ENCODE measurements around the gene HLCS.

HLCS gene

GRCh38 chr21:36700971-36701755 lies 265.3 kb downstream of the HLCS start (continued):
- TF ChIP-seq ZNF768 (tag by site-specific recombination; IDR thresholded peaks at IDR 0.05), result no peak
- TF ChIP-seq, protein P1, sequence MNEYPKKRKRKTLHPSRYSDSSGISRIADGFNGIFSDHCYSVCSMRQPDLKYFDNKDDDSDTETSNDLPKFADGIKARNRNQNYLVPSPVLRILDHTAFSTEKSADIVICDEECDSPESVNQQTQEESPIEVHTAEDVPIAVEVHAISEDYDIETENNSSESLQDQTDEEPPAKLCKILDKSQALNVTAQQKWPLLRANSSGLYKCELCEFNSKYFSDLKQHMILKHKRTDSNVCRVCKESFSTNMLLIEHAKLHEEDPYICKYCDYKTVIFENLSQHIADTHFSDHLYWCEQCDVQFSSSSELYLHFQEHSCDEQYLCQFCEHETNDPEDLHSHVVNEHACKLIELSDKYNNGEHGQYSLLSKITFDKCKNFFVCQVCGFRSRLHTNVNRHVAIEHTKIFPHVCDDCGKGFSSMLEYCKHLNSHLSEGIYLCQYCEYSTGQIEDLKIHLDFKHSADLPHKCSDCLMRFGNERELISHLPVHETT (tag by site-specific recombination; IDR thresholded peaks at IDR 0.05), result no peak
- TF ChIP-seq, protein P2, sequence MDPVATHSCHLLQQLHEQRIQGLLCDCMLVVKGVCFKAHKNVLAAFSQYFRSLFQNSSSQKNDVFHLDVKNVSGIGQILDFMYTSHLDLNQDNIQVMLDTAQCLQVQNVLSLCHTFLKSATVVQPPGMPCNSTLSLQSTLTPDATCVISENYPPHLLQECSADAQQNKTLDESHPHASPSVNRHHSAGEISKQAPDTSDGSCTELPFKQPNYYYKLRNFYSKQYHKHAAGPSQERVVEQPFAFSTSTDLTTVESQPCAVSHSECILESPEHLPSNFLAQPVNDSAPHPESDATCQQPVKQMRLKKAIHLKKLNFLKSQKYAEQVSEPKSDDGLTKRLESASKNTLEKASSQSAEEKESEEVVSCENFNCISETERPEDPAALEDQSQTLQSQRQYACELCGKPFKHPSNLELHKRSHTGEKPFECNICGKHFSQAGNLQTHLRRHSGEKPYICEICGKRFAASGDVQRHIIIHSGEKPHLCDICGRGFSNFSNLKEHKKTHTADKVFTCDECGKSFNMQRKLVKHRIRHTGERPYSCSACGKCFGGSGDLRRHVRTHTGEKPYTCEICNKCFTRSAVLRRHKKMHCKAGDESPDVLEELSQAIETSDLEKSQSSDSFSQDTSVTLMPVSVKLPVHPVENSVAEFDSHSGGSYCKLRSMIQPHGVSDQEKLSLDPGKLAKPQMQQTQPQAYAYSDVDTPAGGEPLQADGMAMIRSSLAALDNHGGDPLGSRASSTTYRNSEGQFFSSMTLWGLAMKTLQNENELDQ (tag by site-specific recombination; IDR thresholded peaks at IDR 0.05; ENCODE audit: low read depth), result no peak
- no peak for TF ChIP-seq ZNF521 (tag by site-specific recombination; IDR thresholded peaks at IDR 0.05)
- no peak for TF ChIP-seq ZNF248 (tag by site-specific recombination; IDR thresholded peaks at IDR 0.05)
- TF ChIP-seq ZNF362 (tag by site-specific recombination; IDR thresholded peaks at IDR 0.05), result no peak
- TF ChIP-seq MYNN (tag by site-specific recombination; IDR thresholded peaks at IDR 0.05; ENCODE audit: borderline replicate concordance), result no peak
- 0 out of 2 replicates have a peak, but pooled peaks have one; percentile 12 for TF ChIP-seq ZNF423 (tag by site-specific recombination; IDR thresholded peaks at IDR 0.05)
- no peak for TF ChIP-seq REST (tag by site-specific recombination; IDR thresholded peaks at IDR 0.05)
- no peak for TF ChIP-seq HOXC10 (CRISPR knock-in tag; IDR thresholded peaks at IDR 0.05)
- no peak for TF ChIP-seq ZNF18 (tag by site-specific recombination; IDR thresholded peaks at IDR 0.05)
- no peak for TF ChIP-seq ZXDB (tag by site-specific recombination; IDR thresholded peaks at IDR 0.05)
- no peak for TF ChIP-seq BCL11B (tag by site-specific recombination; IDR thresholded peaks at IDR 0.05; ENCODE audit: low read depth)
- TF ChIP-seq ZNF140 (tag by site-specific recombination; IDR thresholded peaks at IDR 0.05), result no peak
- TF ChIP-seq ZFP41 (tag by site-specific recombination; IDR thresholded peaks at IDR 0.05; ENCODE audit: borderline replicate concordance), result no peak
- 0 out of 2 replicates have a peak, but pooled peaks have one; percentile 33 for TF ChIP-seq ZFP69B (tag by site-specific recombination; IDR thresholded peaks at IDR 0.05)
- TF ChIP-seq ZNF132 (tag by site-specific recombination; IDR thresholded peaks at IDR 0.05; ENCODE audit: borderline replicate concordance), result no peak
- no peak for TF ChIP-seq ZSCAN23 (tag by site-specific recombination; IDR thresholded peaks at IDR 0.05)
- TF ChIP-seq ZNF670 (tag by site-specific recombination; IDR thresholded peaks at IDR 0.05; ENCODE audit: low read depth), result no peak
- no peak for TF ChIP-seq KLF7 (tag by site-specific recombination; IDR thresholded peaks at IDR 0.05; ENCODE audit: borderline replicate concordance)
- TF ChIP-seq ELK4 (IDR thresholded peaks at IDR 0.05; ENCODE audit: borderline replicate concordance, low read depth, low read length), result no peak
- no peak for TF ChIP-seq GLI2 (tag by site-specific recombination; IDR thresholded peaks at IDR 0.05; ENCODE audit: borderline replicate concordance, low read depth)
- no peak for TF ChIP-seq ZNF138 (tag by site-specific recombination; IDR thresholded peaks at IDR 0.05; ENCODE audit: borderline replicate concordance)
- no peak for TF ChIP-seq KLF10 (tag by site-specific recombination; IDR thresholded peaks at IDR 0.05)
- TF ChIP-seq ZNF324 (tag by site-specific recombination; IDR thresholded peaks at IDR 0.05), result peak; percentile 36; the same call in 1 of the 2 replicates
- TF ChIP-seq ZNF112 (tag by site-specific recombination; IDR thresholded peaks at IDR 0.05), result no peak
- TF ChIP-seq ZNF571 (tag by site-specific recombination; IDR thresholded peaks at IDR 0.05), result no peak
- TF ChIP-seq ZNF776 (tag by site-specific recombination; IDR thresholded peaks at IDR 0.05; ENCODE audit: borderline replicate concordance), result no peak
- TF ChIP-seq ZNF311 (tag by site-specific recombination; IDR thresholded peaks at IDR 0.05; ENCODE audit: borderline replicate concordance), result no peak
